K562 (cell line): ENCODE data around the gene KIF26B.

Experiments used
- ADNP ChIP-seq: fragments of 200-800 bp; sonication (Bioruptor generic); IDR thresholded peaks from 2 replicates; pipeline ENCODE4 v1.6.1; 2016; ENCODE audit warnings: missing genetic modification characterization, missing compliant biosample characterization
- JUN ChIP-seq, 2 experiments: sonication (generic) in 1 of 2; formaldehyde crosslinking in 1 of 2; IDR thresholded peaks; 2 replicates each; pipeline versions ENCODE4 v1.6.1 to v1.8.0; 2012 to 2022; ENCODE audit warnings: borderline replicate concordance in 2 of 2, mild to moderate bottlenecking in 2 of 2, improper control_type of control experiment in 1 of 2, low read depth in 1 of 2, low read length in 1 of 2, missing genetic modification reagents in 1 of 2
- ZNF830 ChIP-seq: fragments of 250-450 bp; sonication (Bioruptor Pico); IDR thresholded peaks from 2 replicates; pipeline ENCODE4 v1.5.0; 2021; ENCODE audit warnings: mild to moderate bottlenecking

DNA sequence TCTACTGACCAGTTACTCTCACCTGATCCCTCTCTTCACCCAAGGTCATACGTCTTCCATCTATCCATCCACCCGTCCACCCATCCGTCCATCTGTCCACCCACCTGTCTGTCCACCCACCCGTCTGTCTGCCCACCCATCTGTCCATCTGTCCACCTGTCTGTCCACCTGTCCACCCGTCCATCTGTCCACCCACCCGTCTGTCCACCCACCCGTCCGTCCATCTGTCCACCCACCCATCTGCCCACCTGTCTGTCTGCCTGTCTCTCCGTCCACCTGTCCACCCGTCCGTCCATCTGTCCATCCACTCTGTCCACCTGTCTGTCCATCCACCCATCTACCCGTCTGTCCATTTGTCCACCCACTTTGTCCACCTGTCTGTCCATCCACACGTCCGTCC, 11.8 kb upstream of the KIF26B start:
- TF ChIP-seq ADNP: no peak
- TF ChIP-seq JUN (IDR thresholded peaks at IDR 0.05; ENCODE audit: borderline replicate concordance, low read depth, low read length): no peak
- TF ChIP-seq JUN (CRISPR knock-in tag; IDR thresholded peaks at IDR 0.05; ENCODE audit: borderline replicate concordance): no peak
- TF ChIP-seq ZNF830 (CRISPR knock-in tag): no peak
